ENCODE data around the gene SLC47A2. TPM values are rescaled to one million over a fixed set of nuclear protein-coding genes. Genes with fewer than 3 reads are reported as not detected.

SLC47A2 gene
- total RNA-seq, 3 donors from 2014 or later, result 0.15 to 0.66 TPM; not detected in 1

GRCh38 chr17:19718613-19719354 is 2.4 kb upstream of the SLC47A2 start:
- Histone ChIP-seq H3K27me3 (no peaks in the 10 kb centered on the region), H3K4me3 (no peak overlapping the region), H3K4me1 (no peaks in the 10 kb centered on the region), H3K9me3 (no peaks in the 10 kb centered on the region), H3K36me3 (no peaks in the 10 kb centered on the region), H3K27ac (peak overlapping the region in 1 of 2 donors; percentile 40)
- DNase-seq (ENCODE audit: low spot score in 2 of 2), result no peak
- TF ChIP-seq CTCF (IDR thresholded peaks at IDR 0.05) (no peak), POLR2AphosphoS5 (IDR thresholded peaks at IDR 0.05) (no peak), POLR2A (IDR thresholded peaks at IDR 0.05) (no peak)
- intact Hi-C loops (cut with DNase I; ENCODE audit: low total_unique reads), result loop anchor here (1.0 kb wide), 1 partner anchor 24 kb away; no protein-coding TSS in a partner anchor

- no peak for TF ChIP-seq POLR2AphosphoS5 (IDR thresholded peaks at IDR 0.05)
- TF ChIP-seq CTCF (IDR thresholded peaks at IDR 0.05), result no peak
- TF ChIP-seq POLR2A (IDR thresholded peaks at IDR 0.05), result no peak
- DNase-seq (ENCODE audit: low spot score in 2 of 2), result no peak
- H3K27ac ChIP-seq, result no peak overlapping the region
- no peak overlapping the region for H3K4me3 ChIP-seq
- H3K27me3 ChIP-seq, result no peaks in the 10 kb centered on the region
- intact Hi-C loops (cut with DNase I; ENCODE audit: low total_unique reads), result loop anchor here (1.0 kb wide), 1 partner anchor 24 kb away; no protein-coding TSS in a partner anchor
- H3K4me1 ChIP-seq, result no peaks in the 10 kb centered on the region
- H3K9me3 ChIP-seq, result no peaks in the 10 kb centered on the region
- no peaks in the 10 kb centered on the region for H3K36me3 ChIP-seq
Observed at GRCh38 chr17:19718041-19718612, 1.7 kb upstream of the SLC47A2 start.

GRCh38 chr17:19717411-19717908 is 1.1 kb upstream of the SLC47A2 start:
- H3K36me3 ChIP-seq, result no peaks in the 10 kb centered on the region
- no peaks in the 10 kb centered on the region for H3K4me1 ChIP-seq
- H3K4me3 ChIP-seq, result no peak overlapping the region
- intact Hi-C loops (cut with DNase I; ENCODE audit: low total_unique reads), result no loop called here
- no peaks in the 10 kb centered on the region for H3K27me3 ChIP-seq
- no peak for DNase-seq (ENCODE audit: low spot score in 2 of 2)
- no peaks in the 10 kb centered on the region for H3K9me3 ChIP-seq
- H3K27ac ChIP-seq, result no peak overlapping the region
- TF ChIP-seq POLR2A (IDR thresholded peaks at IDR 0.05), result no peak
- TF ChIP-seq POLR2AphosphoS5 (IDR thresholded peaks at IDR 0.05), result no peak

- TF ChIP-seq POLR2AphosphoS5 (IDR thresholded peaks at IDR 0.05) (no peak), POLR2A (IDR thresholded peaks at IDR 0.05) (no peak), CTCF (IDR thresholded peaks at IDR 0.05) (no peak)
- Histone ChIP-seq H3K36me3 (no peaks in the 10 kb centered on the region), H3K27ac (no peak overlapping the region), H3K9me3 (no peaks in the 10 kb centered on the region), H3K4me1 (no peaks in the 10 kb centered on the region), H3K27me3 (no peaks in the 10 kb centered on the region), H3K4me3 (no peak overlapping the region)
- intact Hi-C loops (cut with DNase I; ENCODE audit: low total_unique reads), result no loop called here
- DNase-seq (ENCODE audit: low spot score in 2 of 2), result no peak
Observed at GRCh38 chr17:19717031-19717360, 612 bp upstream of the SLC47A2 start.

GRCh38 chr17:19714542-19715411 is 1.6 kb downstream of the SLC47A2 start:
- Histone ChIP-seq H3K4me3 (no peak overlapping the region), H3K27me3 (no peaks in the 10 kb centered on the region), H3K4me1 (no peaks in the 10 kb centered on the region), H3K36me3 (no peaks in the 10 kb centered on the region), H3K9me3 (no peaks in the 10 kb centered on the region), H3K27ac (no peak overlapping the region)
- TF ChIP-seq POLR2AphosphoS5 (IDR thresholded peaks at IDR 0.05) (no peak), CTCF (IDR thresholded peaks at IDR 0.05) (no peak), POLR2A (IDR thresholded peaks at IDR 0.05) (no peak)
- DNase-seq (ENCODE audit: low spot score in 2 of 2), result no peak
- intact Hi-C loops (cut with DNase I; ENCODE audit: low total_unique reads), result no loop called here
